Inflammatory macrophage (primary cell): ENCODE measurements around the gene NANOS3.
A peak's percentile ranks its signal among the peaks of the same experiment; 100 is the strongest.

Source experiments
- DNase-seq, 2 donors: peaks; one replicate each; pipeline ENCODE4 v3.0.0-alpha.2; 2020 to 2022
- total RNA-seq, 18 experiments: gene quantifications; one replicate each; lab custom pipeline; 2026; ENCODE audit warnings: mixed read lengths in 6 of 18, inconsistent platforms in 2 of 18; lab: John Stamatoyannopoulos, UW

Gene NANOS3
- 0 to 0.29 (median 0.10) reads per million in 18 experiments for total RNA-seq

DNA sequence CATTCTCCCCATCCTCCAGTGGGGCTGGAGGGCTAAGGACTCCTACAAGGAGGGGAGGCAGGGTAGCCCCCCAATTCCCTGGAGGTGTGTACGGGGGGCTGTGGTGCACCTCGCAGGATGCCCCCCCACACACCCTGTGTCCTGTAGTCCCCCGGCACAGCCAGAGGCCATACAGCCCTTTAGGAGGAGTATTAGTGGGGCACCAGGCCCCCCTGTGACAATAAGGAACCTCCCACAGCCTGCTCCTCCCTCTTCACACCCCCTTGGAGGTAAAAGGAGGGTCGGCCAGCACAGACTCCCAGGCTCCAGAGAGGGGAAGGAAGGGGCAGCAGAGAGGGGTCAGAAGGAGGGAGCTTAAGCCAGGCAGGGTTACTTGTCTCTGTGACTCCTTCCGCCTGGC lies at the start of gene NANOS3:
NANOS3 (plus strand) TSS at position 301 of the 400 bp plus-strand sequence. CDS start 115 bp downstream, outside the sequence.
- no peak for DNase-seq

- no peak for DNase-seq
Observed at GRCh38 chr19:13827656-13828055, 49.3 kb upstream of the NANOS3 start.

- DNase-seq, result no peak
Observed at GRCh38 chr19:13830114-13830740, 46.7 kb upstream of the NANOS3 start.

- no peak for DNase-seq
Observed at GRCh38 chr19:13830741-13831536, 46.0 kb upstream of the NANOS3 start.

DNA sequence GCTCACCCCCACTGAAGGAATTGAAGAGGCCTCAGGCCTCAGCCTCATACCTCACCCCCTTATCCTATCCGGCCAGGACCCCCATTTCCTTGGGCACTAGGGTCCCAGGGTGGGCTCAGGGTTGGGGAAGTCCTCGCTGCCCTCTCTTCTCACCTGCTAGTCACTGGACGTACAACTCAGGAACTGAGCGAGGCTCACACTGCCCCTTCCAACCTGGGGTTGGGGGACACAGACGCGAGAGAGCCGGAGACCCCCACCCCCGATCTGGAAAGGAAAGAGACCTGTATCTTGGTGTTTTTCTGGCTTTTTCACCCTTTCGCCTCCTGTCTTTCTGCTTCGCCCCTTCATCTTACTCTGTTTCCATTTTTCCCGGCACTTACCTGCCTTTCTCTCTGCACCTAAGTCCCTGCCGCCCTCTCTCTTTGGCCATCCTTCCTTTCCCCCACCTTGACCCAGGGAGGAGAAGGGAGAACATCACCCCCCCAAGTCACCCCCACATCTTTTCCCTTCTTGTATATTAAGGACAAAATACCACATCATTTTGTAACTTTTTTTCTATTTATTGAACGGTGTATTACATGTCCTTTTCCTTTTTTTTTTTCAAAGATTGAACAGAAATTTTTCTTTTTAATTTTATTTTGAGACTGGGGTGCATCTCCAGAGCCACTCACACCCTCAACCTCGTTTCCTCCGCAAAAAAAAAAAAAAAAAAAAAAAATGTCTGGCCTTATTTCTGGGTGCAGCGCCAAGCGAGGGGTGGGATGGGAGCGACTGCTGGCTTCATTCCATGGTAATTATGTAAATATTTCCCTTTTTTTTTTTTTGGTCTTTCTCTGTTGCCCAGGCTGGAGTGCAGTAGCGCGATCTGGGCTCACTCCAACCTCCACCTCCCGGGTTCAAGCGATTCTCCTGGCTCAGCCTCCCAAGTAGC lies 45.1 kb upstream of the NANOS3 start:
- DNase-seq, result no peak

- DNase-seq, result peak; percentile 82
Observed at GRCh38 chr19:13833330-13834243, 43.3 kb upstream of the NANOS3 start.

- DNase-seq, result no peak
Observed at GRCh38 chr19:13834244-13835069, 42.5 kb upstream of the NANOS3 start.

GRCh38 chr19:13835791-13836723 lies 40.9 kb upstream of the NANOS3 start:
- DNase-seq, result peak; percentile 74 to 84

DNA sequence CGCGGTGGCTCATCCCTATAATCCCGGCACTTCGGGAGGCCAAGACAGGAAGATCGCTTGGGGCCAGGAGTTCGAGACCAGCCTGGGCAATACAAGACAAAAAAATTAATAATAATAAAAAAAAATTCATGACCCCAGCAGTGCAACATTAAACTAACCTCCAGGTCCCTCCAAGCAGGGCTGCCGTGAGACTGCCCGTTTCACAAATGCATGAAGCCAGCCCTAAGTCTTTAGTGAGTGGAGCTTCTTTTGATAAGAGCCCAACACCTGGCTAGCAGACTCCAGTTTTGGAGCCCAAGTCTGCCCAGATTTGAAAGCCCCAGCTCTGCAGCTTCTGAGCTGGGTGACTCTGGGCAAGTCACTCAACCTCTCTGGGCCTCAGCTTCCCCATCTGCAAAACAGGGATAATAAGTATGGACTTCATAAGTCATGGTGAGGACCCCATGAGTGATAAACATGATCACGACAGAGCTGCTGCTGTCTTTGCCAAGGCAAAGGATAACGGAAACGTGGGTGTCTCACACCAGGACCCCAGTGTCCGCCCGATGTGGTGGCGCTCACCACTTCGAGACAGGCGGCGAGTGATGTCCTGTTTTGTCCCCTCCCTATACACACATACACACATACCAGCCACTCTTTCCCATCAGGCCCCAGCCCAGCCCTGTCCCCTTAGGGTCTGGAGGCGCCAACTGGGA lies 38.4 kb upstream of the NANOS3 start:
- DNase-seq, result no peak

- DNase-seq, result peak; percentile 91 to 93
Observed at GRCh38 chr19:13839130-13839937, 37.6 kb upstream of the NANOS3 start.

DNA sequence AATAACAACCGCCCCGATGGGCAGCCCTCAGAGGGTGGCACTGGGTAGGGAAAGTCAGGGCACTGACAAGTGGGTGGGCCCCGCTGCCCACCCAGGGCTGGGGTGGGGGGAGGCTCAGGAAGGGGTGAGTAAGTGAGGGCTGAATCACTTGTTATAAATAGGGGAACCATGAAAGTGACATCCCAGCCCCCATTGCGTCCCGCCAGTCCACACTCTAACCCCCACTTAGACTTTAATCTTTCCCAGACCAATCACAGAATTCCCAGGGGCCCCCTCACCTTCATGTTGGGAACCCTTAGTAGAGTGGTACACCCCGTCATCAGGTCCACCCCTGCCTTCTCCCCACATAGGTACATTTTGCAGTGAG lies 37.0 kb upstream of the NANOS3 start:
- DNase-seq, result no peak

GRCh38 chr19:13840305-13841085 lies 36.4 kb upstream of the NANOS3 start:
- peak; percentile 69 to 73 for DNase-seq

DNA sequence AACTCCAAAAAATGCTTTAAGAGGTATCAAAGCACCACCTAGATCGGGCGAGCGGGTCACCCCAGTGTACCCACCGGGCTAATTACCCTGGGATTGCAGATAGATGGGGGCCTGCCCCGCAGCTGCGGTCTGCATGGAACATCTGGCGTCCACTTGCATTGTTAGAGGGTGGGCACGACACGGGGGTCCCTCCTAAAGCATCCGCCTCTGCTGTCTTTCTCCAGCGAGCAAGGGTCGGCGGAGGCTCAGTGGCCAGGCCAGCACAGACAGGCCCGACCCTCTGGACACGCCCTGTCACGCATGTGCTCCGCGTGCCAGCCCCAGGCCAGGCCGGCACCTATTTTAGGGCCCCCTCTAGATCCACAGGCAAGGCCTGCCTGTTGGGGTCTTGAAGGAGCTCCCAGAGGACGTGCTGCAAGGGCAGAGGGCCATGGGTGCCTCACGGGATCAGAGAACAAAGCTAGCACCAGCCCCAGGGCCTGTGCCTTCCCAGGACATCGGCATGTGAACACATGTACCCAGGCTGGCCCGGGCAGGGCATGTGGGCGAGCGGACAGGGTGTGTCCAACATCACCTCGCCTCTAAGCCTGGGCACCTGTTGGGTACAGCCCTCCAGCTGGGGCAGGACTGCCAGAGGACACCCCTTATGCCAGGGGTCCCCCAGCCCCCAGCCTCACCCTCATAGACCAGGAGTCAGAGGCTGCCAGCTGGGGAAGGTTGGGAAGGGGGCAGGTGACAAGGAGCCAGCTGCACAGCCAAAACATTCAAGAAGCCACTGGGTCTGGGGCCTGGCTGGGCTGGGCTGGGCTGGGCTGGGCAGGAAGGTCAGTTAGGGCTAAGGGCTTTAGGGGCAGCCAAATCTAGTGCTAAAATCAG lies 35.6 kb upstream of the NANOS3 start:
- DNase-seq, result peak; percentile 51 to 63

DNA sequence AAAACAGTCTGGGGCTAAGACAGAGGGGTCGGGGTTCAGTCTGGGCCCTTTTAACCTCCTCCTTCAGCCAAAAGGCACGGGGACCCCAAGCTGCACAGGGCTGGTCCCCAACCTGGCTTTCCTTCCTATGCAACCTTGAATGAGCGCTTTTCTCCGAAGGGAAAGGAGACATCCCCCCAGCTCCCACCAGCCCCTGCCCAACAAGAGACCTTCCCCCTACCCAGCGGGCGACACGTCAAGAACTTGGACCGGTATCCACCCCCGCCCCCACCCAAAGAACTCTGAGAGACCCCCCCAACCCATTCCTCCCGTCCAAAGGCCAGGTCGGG lies 35.0 kb upstream of the NANOS3 start:
- DNase-seq, result no peak

GRCh38 chr19:13842291-13843103 lies 34.4 kb upstream of the NANOS3 start:
- peak; percentile 72 to 88 for DNase-seq
